Frontal cortex (tissue), 4 donors: Measurements from ENCODE around the gene DPP3. TPM values are rescaled to one million over a fixed set of nuclear protein-coding genes. Genes with fewer than 3 reads are reported as not detected.
A peak's percentile ranks its signal among the peaks of the same experiment; 100 is the strongest.

Source experiments
- DNase-seq, 2 donors: peaks; one replicate each; pipeline ENCODE4 v3.0.0; 2012; ENCODE audit warnings: low spot score in 2 of 2
- FAIRE-seq: peaks from 2 replicates; lab custom pipeline; 2012; peaks lifted over from hg19 to GRCh38; lab: Jason Lieb, UNC
- total RNA-seq: library from RNA; depleted of rRNA; stranded (reverse); fragments of >200 nt; gene quantifications from one replicate; pipeline ENCODE4 v1.2.3, GENCODE V29; 2014
- donor health status: control.
- donor health status: control.
- donor health status: control.

DPP3 gene
- total RNA-seq, 1 donor from 2014 or later = 39.1 TPM

DNA sequence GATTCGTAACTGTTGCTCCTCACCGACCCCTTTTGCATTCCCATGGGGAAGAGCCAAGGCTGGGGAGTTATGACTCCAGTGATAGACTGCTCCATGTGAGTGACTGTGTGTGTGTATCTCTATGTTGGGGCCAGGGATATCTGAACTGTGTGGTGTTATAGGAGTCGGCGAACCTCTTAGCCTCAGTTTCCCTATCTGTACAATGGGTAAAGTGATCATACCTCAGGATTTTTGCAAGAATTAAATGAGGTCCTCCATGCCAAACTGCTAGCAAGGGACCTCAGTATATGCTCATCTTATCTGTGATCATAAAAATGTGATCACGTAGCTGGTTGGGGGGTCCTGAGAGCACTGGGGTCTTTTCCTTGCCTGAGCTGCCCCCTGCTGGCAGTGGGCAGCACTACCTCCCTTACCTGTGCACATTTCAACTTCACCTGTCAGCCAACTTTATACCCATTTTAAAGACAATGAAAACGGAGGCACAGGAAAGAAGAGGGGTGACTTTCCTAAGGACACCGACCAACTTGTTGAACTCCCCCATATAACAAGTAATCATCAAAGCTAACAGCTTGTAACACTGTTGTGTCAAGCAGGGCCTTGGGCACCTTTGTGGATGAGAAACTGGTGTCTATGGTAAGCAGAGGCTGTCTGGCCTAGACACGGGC is 1.4 kb upstream of the DPP3 start:
- DNase-seq (no peak), FAIRE-seq (no peak)

DNA sequence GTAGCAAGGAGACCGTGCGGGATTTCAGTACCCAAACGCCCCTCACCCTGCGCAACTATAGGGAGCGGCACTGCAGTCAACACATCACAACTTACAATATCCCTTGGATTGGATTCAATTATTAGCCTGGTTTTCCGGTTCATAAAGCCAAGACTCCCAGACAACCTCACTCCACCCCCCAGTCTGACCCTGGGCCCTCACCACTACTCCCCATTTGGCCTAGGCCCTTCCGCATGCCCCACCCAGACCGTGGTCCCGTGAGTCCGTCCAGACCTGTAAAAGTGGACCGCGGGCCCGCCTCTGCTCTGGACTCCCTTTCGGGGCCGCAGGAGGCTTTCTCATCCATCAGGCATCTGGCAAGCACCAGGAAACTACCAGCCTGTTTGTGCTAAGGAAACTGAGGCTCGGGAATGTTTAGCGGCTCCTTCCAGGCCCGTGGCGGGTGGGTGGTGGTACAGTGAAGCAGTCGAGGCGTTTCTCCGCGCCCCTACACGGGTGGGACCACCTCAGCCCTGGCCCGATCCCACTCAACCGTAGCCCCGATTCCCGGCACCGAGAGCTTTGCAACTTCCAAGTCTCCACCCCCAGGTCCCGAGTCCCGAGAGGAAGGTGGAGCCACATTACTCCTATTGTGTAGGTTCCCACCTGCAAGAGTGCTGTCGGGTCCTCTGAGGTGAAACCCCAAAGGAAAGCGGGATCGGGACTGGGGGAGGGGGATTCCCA is 679 bp upstream of the DPP3 start:
- FAIRE-seq (no peak), DNase-seq (peak in 1 of 2 donors; percentile 39)

GRCh38 chr11:66484806-66485380 is 4.7 kb downstream of the DPP3 start:
- DNase-seq = no peak
- no peak for FAIRE-seq

- FAIRE-seq (no peak), DNase-seq (no peak)
Measured at GRCh38 chr11:66488957-66489356, 8.7 kb downstream of the DPP3 start.

- FAIRE-seq (no peak), DNase-seq (no peak)
Measured at GRCh38 chr11:66489636-66490035, 9.4 kb downstream of the DPP3 start.

GRCh38 chr11:66491315-66491935 is 11.2 kb downstream of the DPP3 start:
- DNase-seq (no peak), FAIRE-seq (no peak)

- FAIRE-seq (no peak), DNase-seq (no peak)
Measured at GRCh38 chr11:66492161-66492865, 12.1 kb downstream of the DPP3 start.

DNA sequence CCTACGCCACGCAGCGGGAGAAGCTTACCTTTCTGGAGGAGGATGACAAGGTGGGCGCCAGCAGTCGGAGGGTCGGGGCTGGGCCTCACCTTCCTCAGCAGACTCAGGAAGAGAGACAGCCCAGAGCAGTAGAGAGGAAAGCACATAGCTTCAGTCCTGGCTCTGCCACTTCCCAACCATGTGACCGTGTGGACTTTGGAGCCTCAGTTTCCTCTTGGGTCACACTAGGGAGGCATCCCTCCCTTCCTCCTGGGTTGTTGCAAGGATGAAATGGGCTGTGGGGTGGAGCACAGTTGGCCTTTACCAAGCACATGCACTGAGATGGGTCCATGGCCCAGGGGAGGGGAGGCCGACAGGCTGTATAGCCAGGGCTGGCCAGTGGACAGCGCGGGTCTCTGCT is 12.9 kb downstream of the DPP3 start:
- DNase-seq (no peak), FAIRE-seq (no peak)

- no peak for DNase-seq
- no peak for FAIRE-seq
Measured at GRCh38 chr11:66494458-66494857, 14.2 kb downstream of the DPP3 start.

DNA sequence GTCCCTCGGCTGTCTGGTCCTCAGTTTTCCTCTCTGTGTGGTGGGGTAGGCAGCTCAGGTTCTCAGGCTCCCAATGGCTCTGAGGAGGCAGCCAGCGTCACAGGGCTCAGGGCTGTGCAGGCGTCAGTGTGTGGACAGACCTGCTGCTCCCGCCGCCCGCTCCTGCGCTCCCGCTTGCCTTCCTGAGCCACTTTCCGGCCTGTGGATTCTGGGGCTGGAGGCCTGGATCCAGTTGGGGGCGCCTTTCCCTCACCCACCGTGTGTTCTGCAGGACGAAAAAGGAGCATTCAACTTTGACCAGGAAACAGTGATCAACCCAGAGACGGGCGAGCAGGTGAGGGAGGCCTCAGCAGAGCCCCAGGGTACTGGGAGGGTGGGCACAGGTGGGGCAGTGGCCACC is 14.7 kb downstream of the DPP3 start:
- DNase-seq = no peak
- no peak for FAIRE-seq

GRCh38 chr11:66495401-66495854 is 15.2 kb downstream of the DPP3 start:
- DNase-seq = no peak
- FAIRE-seq = no peak

DNA sequence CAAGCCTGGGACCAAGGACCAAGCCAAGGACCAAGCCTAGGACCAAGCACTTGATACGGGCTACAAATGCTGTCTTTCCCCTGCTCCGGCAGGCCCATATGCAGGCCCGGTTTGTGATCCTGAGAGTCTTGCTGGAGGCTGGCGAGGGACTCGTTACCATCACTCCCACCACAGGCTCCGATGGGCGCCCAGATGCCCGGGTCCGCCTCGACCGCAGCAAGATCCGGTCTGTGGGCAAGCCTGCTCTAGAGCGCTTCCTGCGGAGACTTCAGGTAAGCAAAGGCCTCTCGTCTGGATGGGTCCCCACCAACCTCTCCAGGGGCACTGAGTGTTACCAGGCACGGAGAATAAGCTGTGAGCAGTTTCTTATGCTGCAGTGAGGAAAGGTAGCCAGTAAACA is 17.0 kb downstream of the DPP3 start:
- DNase-seq (no peak), FAIRE-seq (no peak)

DNA sequence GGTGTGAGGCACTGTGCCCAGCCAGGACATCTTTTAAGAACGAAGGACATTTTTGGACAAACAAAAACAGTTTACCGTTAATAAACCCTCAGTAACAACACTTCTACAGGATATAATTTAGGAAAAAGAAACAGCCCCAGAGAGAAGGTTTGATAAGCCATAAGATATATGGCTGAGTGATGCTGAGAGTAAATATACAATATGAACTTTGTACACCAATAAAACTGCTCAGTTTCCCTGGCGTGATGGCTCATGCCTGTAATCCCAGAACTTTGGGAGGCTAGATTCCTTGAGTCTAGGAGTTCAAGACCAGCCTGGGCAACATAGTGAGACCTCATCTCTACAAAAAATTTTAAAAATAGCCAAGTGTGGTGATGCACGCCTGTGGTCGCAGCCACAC is 18.3 kb downstream of the DPP3 start:
- FAIRE-seq (no peak), DNase-seq (no peak)

- FAIRE-seq = no peak
- DNase-seq = no peak
Measured at GRCh38 chr11:66505276-66505816, 25.1 kb downstream of the DPP3 start.

GRCh38 chr11:66509131-66509561 is 28.9 kb downstream of the DPP3 start:
- FAIRE-seq (no peak), DNase-seq (no peak)

GRCh38 chr11:66510271-66510989 is 30.2 kb downstream of the DPP3 start, which contains the start of gene BBS1:
TSS of gene BBS1 (plus strand) at chr11:66510635. CDS start at chr11:66510660, 25 bp downstream.
- DNase-seq (peak; percentile 69 to 84), FAIRE-seq (no peak)

GRCh38 chr11:66510990-66511339 is 30.7 kb downstream of the DPP3 start:
- DNase-seq (no peak), FAIRE-seq (no peak)

DNA sequence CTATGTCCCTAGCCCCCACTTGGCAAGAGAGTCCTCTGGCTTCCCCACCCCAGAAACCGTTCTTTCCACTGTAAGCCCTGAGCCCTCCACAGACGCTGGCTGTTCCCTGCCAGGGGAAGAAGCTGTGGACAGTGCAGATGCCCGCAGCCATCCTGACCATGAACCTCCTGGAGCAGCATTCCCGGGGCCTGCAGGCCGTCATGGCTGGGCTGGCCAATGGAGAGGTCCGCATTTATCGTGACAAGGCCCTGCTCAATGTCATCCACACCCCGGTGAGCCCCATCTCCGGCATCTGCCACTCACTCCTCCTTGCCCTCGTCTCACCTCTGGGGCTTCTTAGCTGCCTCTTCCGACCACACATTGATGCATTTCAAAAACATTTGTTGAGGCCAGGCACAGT is 43.4 kb downstream of the DPP3 start:
- no peak for FAIRE-seq

GRCh38 chr11:66524304-66525040 is 44.2 kb downstream of the DPP3 start:
- FAIRE-seq = no peak
- DNase-seq = no peak

More for the DNA sequence above, 43.4 kb downstream of the DPP3 start:
- no peak for DNase-seq
